ENCODE results near the gene SYT4. TPM values are rescaled to one million over a fixed set of nuclear protein-coding genes. Genes with fewer than 3 reads are reported as not detected.
"Not testable (repeated sequence)": the region's sequence is repeated elsewhere in the genome, so short reads cannot be mapped to it uniquely, and the experiment has no call there.

SYT4 gene, protein sequence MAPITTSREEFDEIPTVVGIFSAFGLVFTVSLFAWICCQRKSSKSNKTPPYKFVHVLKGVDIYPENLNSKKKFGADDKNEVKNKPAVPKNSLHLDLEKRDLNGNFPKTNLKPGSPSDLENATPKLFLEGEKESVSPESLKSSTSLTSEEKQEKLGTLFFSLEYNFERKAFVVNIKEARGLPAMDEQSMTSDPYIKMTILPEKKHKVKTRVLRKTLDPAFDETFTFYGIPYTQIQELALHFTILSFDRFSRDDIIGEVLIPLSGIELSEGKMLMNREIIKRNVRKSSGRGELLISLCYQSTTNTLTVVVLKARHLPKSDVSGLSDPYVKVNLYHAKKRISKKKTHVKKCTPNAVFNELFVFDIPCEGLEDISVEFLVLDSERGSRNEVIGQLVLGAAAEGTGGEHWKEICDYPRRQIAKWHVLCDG
- not detected for total RNA-seq

DNA sequence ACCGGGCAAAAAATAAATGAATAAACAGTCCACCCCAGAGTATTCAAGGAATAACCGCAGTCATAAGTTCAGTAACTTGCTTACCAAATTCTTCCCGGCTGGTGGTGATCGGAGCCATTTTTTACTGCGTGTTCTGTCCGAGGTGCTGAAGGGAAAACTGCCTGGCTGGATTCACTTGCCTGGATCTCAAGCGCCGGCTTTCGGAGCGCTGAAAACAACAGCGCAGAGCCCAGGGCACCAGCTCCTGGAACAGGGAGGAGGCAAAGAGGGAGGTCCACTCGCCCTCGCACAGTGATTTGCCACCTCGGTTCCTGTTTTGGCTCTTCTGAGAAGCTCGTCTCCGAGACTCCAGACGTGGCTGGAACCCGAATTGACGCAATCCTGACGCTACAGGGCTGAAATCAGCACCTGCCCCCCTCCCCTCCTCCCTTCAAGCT is at the start of gene SYT4:
Gene SYT4 (minus strand): TSS at position 327 of the 437 bp plus-strand sequence. CDS start 209 bp downstream, at position 118.
- H3K27me3 ChIP-seq (ENCODE audit: control insufficient read depth in 3 of 3, insufficient read depth in 3 of 3, low read length in 3 of 3), result peaks cover 0 to 3% (median 0%) of the 10 kb centered on the region in 3 donors
- H3K9me3 ChIP-seq (ENCODE audit: control insufficient read depth in 3 of 3, low read length in 3 of 3), result no peaks in the 10 kb centered on the region
- H3K36me3 ChIP-seq (ENCODE audit: control insufficient read depth in 3 of 3, insufficient read depth in 3 of 3, low read length in 3 of 3), result no peaks in the 10 kb centered on the region
- H3K4me1 ChIP-seq (ENCODE audit: control insufficient read depth in 3 of 3, insufficient read depth in 3 of 3, low read length in 3 of 3), result peaks cover 0 to 3% (median 0%) of the 10 kb centered on the region in 3 donors
- no peak within 1 kb of the TSS for H3K4me3 ChIP-seq (ENCODE audit: low read length in 3 of 3)
- H3K27ac ChIP-seq (ENCODE audit: low read depth, low read length), result no peak within 1 kb of the TSS
- H3K9ac ChIP-seq (ENCODE audit: low read depth in 1 of 3, low read length in 3 of 3), result no peak within 1 kb of the TSS

DNA sequence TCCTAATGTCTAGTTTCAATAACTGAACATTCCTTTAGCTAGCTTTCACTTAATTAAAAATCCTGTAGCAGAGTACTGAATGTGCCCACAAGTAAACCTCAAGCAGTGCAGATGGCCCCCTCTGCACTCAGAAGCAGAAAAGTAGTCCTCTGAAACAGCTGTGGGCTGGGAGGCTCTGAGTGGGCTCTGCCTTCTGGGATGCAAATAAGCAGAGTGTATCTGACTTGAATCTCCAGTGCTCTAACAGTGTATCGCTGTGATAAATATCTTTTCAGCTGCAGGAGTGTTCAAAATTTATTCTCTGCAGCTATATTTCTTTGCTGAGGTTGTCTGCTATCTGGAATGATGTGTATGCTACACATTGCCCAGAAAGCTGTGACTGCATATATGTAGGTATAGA is 44.8 kb upstream of the SYT4 start:
- Histone ChIP-seq H3K9ac (ENCODE audit: low read depth in 1 of 3, low read length in 3 of 3) (no peak overlapping the region), H3K36me3 (ENCODE audit: control insufficient read depth in 3 of 3, insufficient read depth in 3 of 3, low read length in 3 of 3) (no peaks in the 10 kb centered on the region), H3K4me3 (ENCODE audit: low read length in 3 of 3) (no peak overlapping the region)

DNA sequence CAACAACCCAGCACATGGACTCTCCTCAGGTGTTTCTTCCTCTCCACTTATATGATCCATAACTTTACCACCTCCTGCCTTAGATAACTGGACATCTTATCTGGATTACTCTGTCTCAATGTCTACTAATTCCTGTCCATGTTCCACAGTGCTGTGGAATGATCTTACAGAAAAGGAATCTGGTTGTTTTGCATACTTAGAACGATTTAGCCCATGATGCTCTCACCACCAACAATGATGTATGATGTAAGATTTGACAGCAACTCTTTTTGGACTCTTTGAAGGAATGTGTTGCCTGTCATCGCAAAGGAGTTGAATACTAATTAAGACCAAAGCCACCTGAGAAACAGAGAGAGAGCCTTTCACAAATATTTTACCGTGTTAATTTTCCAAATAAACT is 37.7 kb upstream of the SYT4 start:
- no peak overlapping the region for H3K9ac ChIP-seq (ENCODE audit: low read depth in 1 of 3, low read length in 3 of 3)
- H3K27me3 ChIP-seq (ENCODE audit: control insufficient read depth in 3 of 3, insufficient read depth in 3 of 3, low read length in 3 of 3), result no peaks in the 10 kb centered on the region
- no peaks in the 10 kb centered on the region for H3K9me3 ChIP-seq (ENCODE audit: control insufficient read depth in 3 of 3, low read length in 3 of 3)
- no peaks in the 10 kb centered on the region for H3K36me3 ChIP-seq (ENCODE audit: control insufficient read depth in 3 of 3, insufficient read depth in 3 of 3, low read length in 3 of 3)
- H3K4me1 ChIP-seq (ENCODE audit: control insufficient read depth in 3 of 3, insufficient read depth in 3 of 3, low read length in 3 of 3), result no peaks in the 10 kb centered on the region
- no peak overlapping the region for H3K27ac ChIP-seq (ENCODE audit: low read depth, low read length)
- no peak overlapping the region for H3K4me3 ChIP-seq (ENCODE audit: low read length in 3 of 3)

More for the DNA sequence above, 44.8 kb upstream of the SYT4 start:
- Histone ChIP-seq H3K27ac (ENCODE audit: low read depth, low read length) (no peak overlapping the region), H3K4me1 (ENCODE audit: control insufficient read depth in 3 of 3, insufficient read depth in 3 of 3, low read length in 3 of 3) (no peaks in the 10 kb centered on the region), H3K9me3 (ENCODE audit: control insufficient read depth in 3 of 3, low read length in 3 of 3) (no peaks in the 10 kb centered on the region), H3K27me3 (ENCODE audit: control insufficient read depth in 3 of 3, insufficient read depth in 3 of 3, low read length in 3 of 3) (no peaks in the 10 kb centered on the region)

DNA sequence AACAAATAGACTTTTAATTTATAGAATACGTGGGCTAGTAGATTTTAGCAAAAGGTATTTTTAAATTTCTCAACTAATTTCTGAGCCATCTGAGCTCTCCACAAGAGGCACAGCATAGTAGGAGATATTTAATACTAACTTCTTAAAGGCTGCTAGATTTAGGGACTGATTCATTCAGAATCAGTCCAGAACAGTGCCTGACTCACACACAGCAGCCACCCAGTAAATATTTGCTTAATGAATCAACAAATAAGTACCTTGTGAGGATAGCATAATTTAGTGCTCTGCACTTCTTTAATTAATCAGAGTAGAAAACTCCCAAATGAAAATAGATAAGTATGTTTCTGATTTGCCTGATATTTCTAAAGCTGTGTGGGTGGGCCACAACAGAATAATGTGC is 35.6 kb upstream of the SYT4 start:
- Histone ChIP-seq H3K27ac (ENCODE audit: low read depth, low read length) (no peak overlapping the region), H3K36me3 (ENCODE audit: control insufficient read depth in 3 of 3, insufficient read depth in 3 of 3, low read length in 3 of 3) (no peaks in the 10 kb centered on the region), H3K27me3 (ENCODE audit: control insufficient read depth in 3 of 3, insufficient read depth in 3 of 3, low read length in 3 of 3) (no peaks in the 10 kb centered on the region), H3K4me1 (ENCODE audit: control insufficient read depth in 3 of 3, insufficient read depth in 3 of 3, low read length in 3 of 3) (no peaks in the 10 kb centered on the region), H3K4me3 (ENCODE audit: low read length in 3 of 3) (no peak overlapping the region), H3K9ac (ENCODE audit: low read depth in 1 of 3, low read length in 3 of 3) (no peak overlapping the region), H3K9me3 (ENCODE audit: control insufficient read depth in 3 of 3, low read length in 3 of 3) (no peaks in the 10 kb centered on the region)

DNA sequence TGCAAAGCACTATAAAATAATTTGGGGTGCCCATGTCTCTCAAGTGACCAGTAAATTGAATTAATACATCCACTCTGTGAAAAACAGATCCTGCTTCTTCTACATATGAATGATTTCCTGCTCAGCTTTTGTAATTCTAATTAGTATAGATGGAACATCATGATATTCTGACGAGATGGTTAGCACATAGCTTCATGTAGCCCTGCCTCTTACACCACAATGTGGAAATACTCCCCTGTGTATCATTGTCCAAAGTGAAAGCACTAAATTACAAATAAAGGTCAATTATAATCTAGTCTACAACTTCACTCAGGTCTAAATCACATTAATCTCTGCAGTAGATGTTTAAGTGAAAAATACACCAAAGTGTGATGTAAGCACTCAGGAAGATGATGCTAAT is 32.9 kb upstream of the SYT4 start:
- no peaks in the 10 kb centered on the region for H3K36me3 ChIP-seq (ENCODE audit: control insufficient read depth in 3 of 3, insufficient read depth in 3 of 3, low read length in 3 of 3)
- H3K9ac ChIP-seq (ENCODE audit: low read depth in 1 of 3, low read length in 3 of 3), result no peak overlapping the region

DNA sequence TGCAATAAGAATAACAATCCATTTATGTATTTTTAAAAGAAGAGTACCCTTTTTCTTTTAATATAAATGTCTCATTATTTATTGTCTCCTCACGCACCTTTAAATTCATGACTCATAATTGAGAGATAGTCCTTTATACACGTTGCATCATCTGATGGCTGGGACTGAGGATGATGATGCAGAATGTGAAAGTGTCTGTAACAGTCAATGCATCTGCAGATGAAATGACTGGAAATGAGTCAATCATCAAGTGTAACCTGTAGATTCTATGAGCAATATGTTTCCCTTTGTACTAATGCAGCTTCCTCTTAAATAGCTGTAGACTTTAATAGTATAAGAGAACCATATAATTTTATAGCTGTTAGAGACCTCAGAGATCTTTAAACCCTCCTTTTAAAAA is 26.1 kb upstream of the SYT4 start:
- H3K9ac ChIP-seq (ENCODE audit: low read depth in 1 of 3, low read length in 3 of 3), result no peak overlapping the region
- H3K27me3 ChIP-seq (ENCODE audit: control insufficient read depth in 3 of 3, insufficient read depth in 3 of 3, low read length in 3 of 3), result no peaks in the 10 kb centered on the region
- no peak overlapping the region for H3K27ac ChIP-seq (ENCODE audit: low read depth, low read length)
- H3K4me3 ChIP-seq (ENCODE audit: low read length in 3 of 3), result no peak overlapping the region
- H3K36me3 ChIP-seq (ENCODE audit: control insufficient read depth in 3 of 3, insufficient read depth in 3 of 3, low read length in 3 of 3), result no peaks in the 10 kb centered on the region
- no peaks in the 10 kb centered on the region for H3K4me1 ChIP-seq (ENCODE audit: control insufficient read depth in 3 of 3, insufficient read depth in 3 of 3, low read length in 3 of 3)
- H3K9me3 ChIP-seq (ENCODE audit: control insufficient read depth in 3 of 3, low read length in 3 of 3), result no peaks in the 10 kb centered on the region

More for the DNA sequence above, 32.9 kb upstream of the SYT4 start:
- no peaks in the 10 kb centered on the region for H3K9me3 ChIP-seq (ENCODE audit: control insufficient read depth in 3 of 3, low read length in 3 of 3)
- no peaks in the 10 kb centered on the region for H3K4me1 ChIP-seq (ENCODE audit: control insufficient read depth in 3 of 3, insufficient read depth in 3 of 3, low read length in 3 of 3)
- no peak overlapping the region for H3K27ac ChIP-seq (ENCODE audit: low read depth, low read length)
- no peaks in the 10 kb centered on the region for H3K27me3 ChIP-seq (ENCODE audit: control insufficient read depth in 3 of 3, insufficient read depth in 3 of 3, low read length in 3 of 3)
- no peak overlapping the region for H3K4me3 ChIP-seq (ENCODE audit: low read length in 3 of 3)

DNA sequence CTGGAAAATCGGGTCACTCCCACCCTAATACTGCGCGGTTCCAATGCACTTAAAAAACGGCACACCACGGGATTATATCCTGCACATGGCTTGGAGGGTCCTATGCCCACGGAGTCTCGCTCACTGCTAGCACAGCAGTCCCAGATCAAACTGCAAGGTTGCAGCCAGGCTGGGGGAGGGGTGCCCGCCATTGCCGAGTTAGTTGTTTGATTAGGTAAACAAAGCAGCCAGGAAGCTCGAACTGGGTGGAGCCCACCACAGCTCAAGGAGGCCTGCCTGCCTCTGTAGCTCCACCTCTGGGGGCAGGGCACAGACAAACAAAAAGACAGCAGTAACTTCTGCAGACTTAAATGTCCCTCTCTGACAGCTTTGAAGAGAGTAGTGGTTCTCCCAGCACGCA is 8.9 kb upstream of the SYT4 start:
- H3K27me3 ChIP-seq (ENCODE audit: control insufficient read depth in 3 of 3, insufficient read depth in 3 of 3, low read length in 3 of 3); H3K36me3 ChIP-seq (ENCODE audit: control insufficient read depth in 3 of 3, insufficient read depth in 3 of 3, low read length in 3 of 3); H3K27ac ChIP-seq (ENCODE audit: low read depth, low read length); H3K4me1 ChIP-seq (ENCODE audit: control insufficient read depth in 3 of 3, insufficient read depth in 3 of 3, low read length in 3 of 3); H3K9ac ChIP-seq (ENCODE audit: low read depth in 1 of 3, low read length in 3 of 3); H3K9me3 ChIP-seq (ENCODE audit: control insufficient read depth in 3 of 3, low read length in 3 of 3); H3K4me3 ChIP-seq (ENCODE audit: low read length in 3 of 3): not testable (repeated sequence)

DNA sequence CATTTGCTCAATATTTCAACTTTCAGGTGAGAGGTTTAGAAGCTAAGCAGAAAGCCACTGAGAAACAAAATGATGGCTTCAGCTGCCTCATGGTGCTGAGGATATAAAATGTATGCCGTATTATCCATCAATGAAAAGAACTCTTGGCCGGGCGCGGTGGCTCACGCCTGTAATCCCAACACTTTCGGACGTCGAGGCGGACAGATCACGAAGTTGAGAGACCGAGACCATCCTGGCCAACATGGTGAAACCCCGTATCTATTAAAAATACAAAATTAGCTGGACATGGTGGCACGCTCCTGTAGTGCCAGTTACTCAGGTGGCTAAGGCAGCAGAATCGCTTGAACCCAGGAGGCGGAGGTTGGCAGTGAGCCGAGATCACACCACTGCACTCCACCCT is 6.0 kb upstream of the SYT4 start:
- no peaks in the 10 kb centered on the region for H3K27me3 ChIP-seq (ENCODE audit: control insufficient read depth in 3 of 3, insufficient read depth in 3 of 3, low read length in 3 of 3)
- H3K9ac ChIP-seq (ENCODE audit: low read depth in 1 of 3, low read length in 3 of 3), result no peak overlapping the region
- no peaks in the 10 kb centered on the region for H3K9me3 ChIP-seq (ENCODE audit: control insufficient read depth in 3 of 3, low read length in 3 of 3)
- no peak overlapping the region for H3K4me3 ChIP-seq (ENCODE audit: low read length in 3 of 3)
- H3K4me1 ChIP-seq (ENCODE audit: control insufficient read depth in 3 of 3, insufficient read depth in 3 of 3, low read length in 3 of 3), result no peaks in the 10 kb centered on the region
- H3K36me3 ChIP-seq (ENCODE audit: control insufficient read depth in 3 of 3, insufficient read depth in 3 of 3, low read length in 3 of 3), result no peaks in the 10 kb centered on the region
- no peak overlapping the region for H3K27ac ChIP-seq (ENCODE audit: low read depth, low read length)

DNA sequence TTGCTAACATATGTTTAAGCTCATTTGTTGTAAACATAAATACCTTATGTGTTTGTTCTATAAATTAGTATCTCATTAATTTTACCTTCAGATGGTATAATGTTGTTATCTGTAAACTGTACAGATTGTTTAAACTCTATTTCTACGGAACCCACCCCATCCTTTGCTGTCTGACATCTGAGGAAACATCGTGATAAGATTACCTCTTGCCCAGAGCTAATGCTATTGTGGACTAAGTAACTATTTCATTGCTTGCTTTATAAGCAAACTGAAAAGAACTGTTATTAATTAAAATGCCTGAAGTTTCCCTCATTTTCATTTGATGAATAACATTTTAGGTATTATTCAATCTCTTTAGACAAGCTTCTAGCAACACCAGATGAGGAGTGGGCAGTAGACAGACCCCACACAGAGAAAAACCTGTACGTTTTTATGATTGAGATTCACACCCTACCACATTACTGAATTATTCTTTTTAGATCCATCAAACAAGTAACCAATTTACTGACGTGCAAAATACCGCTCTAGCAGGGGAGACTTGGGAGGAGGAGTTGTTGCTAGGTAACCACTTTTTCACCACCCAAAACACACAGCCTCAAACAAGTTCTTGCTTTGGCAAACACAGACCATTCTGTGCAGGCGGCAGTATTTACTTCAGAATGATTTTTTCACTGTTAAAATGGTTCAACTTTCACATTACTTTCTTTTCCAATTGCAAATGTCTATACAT is 1.9 kb upstream of the SYT4 start:
- H3K9ac ChIP-seq (ENCODE audit: low read depth in 1 of 3, low read length in 3 of 3), result no peak overlapping the region
- H3K4me1 ChIP-seq (ENCODE audit: control insufficient read depth in 3 of 3, insufficient read depth in 3 of 3, low read length in 3 of 3), result peaks cover 0 to 3% (median 0%) of the 10 kb centered on the region in 3 donors
- peaks cover 0 to 3% (median 0%) of the 10 kb centered on the region in 3 donors for H3K27me3 ChIP-seq (ENCODE audit: control insufficient read depth in 3 of 3, insufficient read depth in 3 of 3, low read length in 3 of 3)
- no peaks in the 10 kb centered on the region for H3K36me3 ChIP-seq (ENCODE audit: control insufficient read depth in 3 of 3, insufficient read depth in 3 of 3, low read length in 3 of 3)
- H3K9me3 ChIP-seq (ENCODE audit: control insufficient read depth in 3 of 3, low read length in 3 of 3), result no peaks in the 10 kb centered on the region
- no peak overlapping the region for H3K27ac ChIP-seq (ENCODE audit: low read depth, low read length)
- no peak overlapping the region for H3K4me3 ChIP-seq (ENCODE audit: low read length in 3 of 3)

DNA sequence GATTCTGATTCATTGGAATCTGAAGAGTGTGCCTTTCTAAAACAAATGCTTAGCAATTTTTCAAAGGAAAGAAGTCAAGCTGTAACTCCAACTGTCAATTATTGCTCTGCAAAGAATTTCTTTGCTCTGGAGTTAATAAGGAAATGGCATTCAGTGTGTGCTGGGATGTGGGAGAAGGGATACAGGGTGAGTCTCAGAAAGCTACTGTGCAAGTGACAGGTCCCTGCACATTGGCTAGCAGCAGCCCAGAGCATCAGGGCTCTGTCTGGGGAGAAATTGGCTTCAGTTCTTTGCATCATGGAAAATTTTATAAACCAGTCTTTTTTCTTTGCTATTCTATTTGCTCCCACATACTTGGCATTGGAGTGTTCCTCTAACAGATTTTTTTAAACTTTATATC is 1.1 kb upstream of the SYT4 start:
- Histone ChIP-seq H3K9ac (ENCODE audit: low read depth in 1 of 3, low read length in 3 of 3) (no peak overlapping the region), H3K27ac (ENCODE audit: low read depth, low read length) (no peak overlapping the region), H3K36me3 (ENCODE audit: control insufficient read depth in 3 of 3, insufficient read depth in 3 of 3, low read length in 3 of 3) (no peaks in the 10 kb centered on the region), H3K27me3 (ENCODE audit: control insufficient read depth in 3 of 3, insufficient read depth in 3 of 3, low read length in 3 of 3) (peaks cover 0 to 3% (median 0%) of the 10 kb centered on the region in 3 donors), H3K4me3 (ENCODE audit: low read length in 3 of 3) (no peak overlapping the region), H3K9me3 (ENCODE audit: control insufficient read depth in 3 of 3, low read length in 3 of 3) (no peaks in the 10 kb centered on the region), H3K4me1 (ENCODE audit: control insufficient read depth in 3 of 3, insufficient read depth in 3 of 3, low read length in 3 of 3) (peaks cover 0 to 3% (median 0%) of the 10 kb centered on the region in 3 donors)
